GM12865 (cell line): ENCODE data around the gene ZNF678.
"Not testable (repeated sequence)": the region's sequence is repeated elsewhere in the genome, so short reads cannot be mapped to it uniquely, and the experiment has no call there.

Source experiments
- DNase-seq: peaks from one replicate; pipeline ENCODE4 v3.0.0; 2010; ENCODE audit warnings: low read depth
- H3K4me3 ChIP-seq: 2 replicates; pipeline ENCODE4 v1.5.1; 2011; ENCODE audit warnings: mild to moderate bottlenecking, low read depth, low read length, control low read depth
- CTCF ChIP-seq: IDR thresholded peaks from 2 replicates; pipeline ENCODE4 v1.5.1; 2011; ENCODE audit warnings: low read length, control low read depth, low read depth, inconsistent platforms; ENCODE audit not compliant: insufficient read depth; ENCODE audit errors: missing control alignments

ZNF678 gene

GRCh38 chr1:227604446-227604845 lies 41.1 kb downstream of the ZNF678 start:
- no peak overlapping the region for H3K4me3 ChIP-seq
- DNase-seq: no peak
- no peak for TF ChIP-seq CTCF

GRCh38 chr1:227606271-227606670 lies 42.9 kb downstream of the ZNF678 start:
- not testable (repeated sequence) for H3K4me3 ChIP-seq, DNase-seq

DNA sequence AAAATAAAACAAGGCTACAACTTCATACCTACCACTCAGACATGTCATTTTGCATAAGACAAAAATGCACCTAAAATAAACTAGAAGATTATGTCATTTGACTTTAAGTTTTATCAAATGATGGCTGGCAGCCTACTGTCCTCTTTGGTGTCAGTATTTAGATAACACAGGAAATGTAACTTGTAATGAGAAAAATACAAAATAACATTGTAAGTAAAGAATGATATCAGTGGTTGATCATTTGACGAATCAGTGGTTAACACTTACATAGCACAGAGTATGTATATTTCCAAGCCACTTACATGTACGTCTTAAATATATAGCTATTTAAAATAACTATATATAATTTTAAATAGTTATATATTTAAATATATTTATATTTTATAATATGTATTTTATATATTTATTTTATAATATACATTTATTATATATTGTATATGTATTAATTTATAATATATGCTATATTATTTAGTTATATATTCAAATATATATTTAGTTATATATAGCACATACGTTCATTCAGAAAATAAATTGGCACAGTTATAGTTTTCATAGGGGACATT lies 44.1 kb downstream of the ZNF678 start:
- no peak overlapping the region for H3K4me3 ChIP-seq
- no peak for TF ChIP-seq CTCF
- no peak for DNase-seq

DNA sequence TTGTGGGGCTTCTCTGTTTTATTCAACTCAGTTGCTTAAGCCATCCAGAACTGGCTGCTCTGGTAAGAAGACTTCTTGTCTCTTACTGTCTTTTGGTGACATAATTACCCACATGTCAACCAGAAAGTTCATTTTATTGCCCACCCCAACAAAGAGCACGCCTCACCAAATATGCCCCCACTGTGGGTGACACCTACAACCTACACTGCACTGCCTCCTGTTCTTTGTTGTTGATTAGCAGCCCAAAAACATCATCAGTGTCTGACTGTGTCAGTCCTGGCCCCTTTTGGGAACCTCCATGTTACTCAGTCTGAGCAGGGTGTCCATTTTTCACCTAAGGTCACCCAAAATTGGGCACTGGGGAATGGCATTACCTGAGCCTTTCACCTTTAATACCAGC lies 49.3 kb downstream of the ZNF678 start:
- H3K4me3 ChIP-seq: no peak overlapping the region

DNA sequence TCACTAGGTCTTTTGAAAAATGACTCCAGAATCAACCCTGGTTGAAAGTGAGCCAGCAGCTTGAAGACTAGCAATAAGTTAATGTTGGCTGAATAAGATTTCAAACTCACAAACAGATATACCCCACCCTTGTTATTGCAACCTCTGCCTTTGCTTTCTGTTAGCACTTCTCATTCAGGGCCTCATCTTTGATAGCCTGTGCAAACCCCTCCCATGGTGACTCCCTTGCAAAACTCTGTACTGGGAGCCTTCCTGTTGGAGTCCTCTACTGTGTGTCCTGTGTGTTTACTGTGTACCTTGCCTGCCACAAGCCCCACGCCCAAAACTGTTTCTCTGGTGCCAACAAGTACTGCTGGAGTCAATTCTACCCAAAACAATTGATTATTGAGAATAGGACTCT lies 50.2 kb downstream of the ZNF678 start:
- DNase-seq: no peak
- H3K4me3 ChIP-seq: no peak overlapping the region
- no peak for TF ChIP-seq CTCF

More for the DNA sequence above, 49.3 kb downstream of the ZNF678 start:
- no peak for TF ChIP-seq CTCF
- DNase-seq: no peak

- no peak for TF ChIP-seq CTCF
- DNase-seq: no peak
- H3K4me3 ChIP-seq: no peak overlapping the region
These were observed 57.9 kb downstream of the ZNF678 start for GRCh38 chr1:227621211-227621610.

GRCh38 chr1:227622739-227623475 lies 59.6 kb downstream of the ZNF678 start:
- no peak overlapping the region for H3K4me3 ChIP-seq
- TF ChIP-seq CTCF: no peak
- DNase-seq: no peak
